ENCODE results near the gene TIMP1. TPM values are rescaled to one million over a fixed set of nuclear protein-coding genes. Genes with fewer than 3 reads are reported as not detected.

The TIMP1 gene
- total RNA-seq, 2 donors from 2014 or later: 63.5 to 74.8 TPM

DNA sequence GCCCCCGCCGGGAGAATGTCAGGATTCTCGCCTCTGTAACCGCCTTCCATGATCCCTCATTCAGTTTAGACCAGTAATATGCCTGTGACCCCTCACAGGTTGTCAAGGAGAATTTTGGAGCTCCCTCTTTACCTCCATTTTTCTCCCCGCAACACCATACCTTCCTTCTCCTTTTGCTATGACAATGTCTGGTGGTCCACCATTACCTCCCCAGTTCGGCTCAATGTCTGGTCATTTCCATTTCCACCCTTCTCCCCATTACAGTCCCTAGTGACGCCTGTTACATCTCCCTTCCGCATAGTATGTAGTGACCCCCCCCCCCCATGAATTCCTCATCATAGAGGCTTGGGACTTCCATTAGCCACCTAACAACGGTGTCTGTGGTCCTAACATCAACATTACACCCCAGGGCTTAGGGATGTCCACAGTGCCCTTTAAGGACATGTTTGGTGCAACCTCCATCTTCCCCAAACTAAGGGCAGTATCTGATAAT is 20.5 kb upstream of the TIMP1 start:
- WGBS, 2 experiments (ENCODE audit: insufficient coverage in 1 of 2, insufficient read length in 1 of 2): 11% methylated on average over 9 of the region's 9 CpGs; no CpG with 5 or more reads in 1 of the 2 experiments

DNA sequence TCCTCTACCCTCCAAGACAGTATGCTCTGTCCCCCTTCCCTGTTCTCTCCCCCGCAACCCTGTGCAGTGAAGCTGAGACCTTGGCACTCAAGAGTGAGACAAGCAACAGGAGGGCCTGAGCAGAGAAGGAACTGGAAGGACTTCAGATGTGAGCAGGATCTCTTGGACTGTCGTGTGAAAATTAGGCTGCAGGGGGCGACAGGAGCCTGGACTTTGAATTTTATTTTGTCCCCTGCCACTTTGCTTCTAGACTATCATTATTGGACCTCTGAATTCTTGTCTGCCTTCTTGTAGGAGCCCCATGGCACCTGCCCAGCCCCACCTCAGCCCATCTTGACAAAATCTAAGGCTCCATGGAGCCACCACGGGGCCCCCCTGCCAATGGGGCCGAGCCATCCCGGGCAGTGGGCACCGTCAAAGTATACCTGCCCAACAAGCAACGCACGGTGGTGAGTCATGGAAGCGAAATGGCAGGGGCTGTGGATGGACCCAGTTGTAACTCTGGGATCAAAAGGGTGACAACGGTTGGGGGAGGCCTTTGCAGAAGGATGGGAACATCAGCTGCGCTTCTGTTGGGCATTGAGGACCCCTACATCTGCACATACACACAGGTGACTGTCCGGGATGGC is 19.5 kb upstream of the TIMP1 start:
- Histone ChIP-seq H3K27me3 (ENCODE audit: control insufficient read depth, insufficient read depth, low read length, poor library complexity, severe bottlenecking) (no peaks in the 10 kb centered on the region), H3K27ac (ENCODE audit: low read depth, low read length) (no peak overlapping the region), H3K4me3 (ENCODE audit: low read length) (no peak overlapping the region), H3K9me3 (ENCODE audit: control insufficient read depth, low read length) (no peaks in the 10 kb centered on the region), H3K9ac (ENCODE audit: extremely low read depth, low read length, poor library complexity, severe bottlenecking) (no peak overlapping the region), H3K36me3 (ENCODE audit: control insufficient read depth, insufficient read depth, low read length) (peaks cover 33% of the 10 kb centered on the region), H3K4me1 (ENCODE audit: control insufficient read depth, insufficient read depth, low read length) (no peaks in the 10 kb centered on the region)
- H3K27me3 Mint-ChIP-seq (ENCODE audit: insufficient read depth): no peaks in the 10 kb centered on the region
- peak overlapping the region; percentile 79 for H3K4me3 Mint-ChIP-seq
- H3K36me3 Mint-ChIP-seq (ENCODE audit: low read depth): peaks cover 30% of the 10 kb centered on the region
- peaks cover 60% of the 10 kb centered on the region for H3K9me3 Mint-ChIP-seq
- WGBS, 2 experiments (ENCODE audit: insufficient coverage in 1 of 2, insufficient read length in 1 of 2): 60 to 91% methylated on average over 1 to 13 of the region's 13 CpGs
- H3K27ac Mint-ChIP-seq: peak overlapping the region; percentile 81
- no peaks in the 10 kb centered on the region for H3K4me1 Mint-ChIP-seq
- DNase-seq: peak; percentile 70
- TF ChIP-seq, protein P1, sequence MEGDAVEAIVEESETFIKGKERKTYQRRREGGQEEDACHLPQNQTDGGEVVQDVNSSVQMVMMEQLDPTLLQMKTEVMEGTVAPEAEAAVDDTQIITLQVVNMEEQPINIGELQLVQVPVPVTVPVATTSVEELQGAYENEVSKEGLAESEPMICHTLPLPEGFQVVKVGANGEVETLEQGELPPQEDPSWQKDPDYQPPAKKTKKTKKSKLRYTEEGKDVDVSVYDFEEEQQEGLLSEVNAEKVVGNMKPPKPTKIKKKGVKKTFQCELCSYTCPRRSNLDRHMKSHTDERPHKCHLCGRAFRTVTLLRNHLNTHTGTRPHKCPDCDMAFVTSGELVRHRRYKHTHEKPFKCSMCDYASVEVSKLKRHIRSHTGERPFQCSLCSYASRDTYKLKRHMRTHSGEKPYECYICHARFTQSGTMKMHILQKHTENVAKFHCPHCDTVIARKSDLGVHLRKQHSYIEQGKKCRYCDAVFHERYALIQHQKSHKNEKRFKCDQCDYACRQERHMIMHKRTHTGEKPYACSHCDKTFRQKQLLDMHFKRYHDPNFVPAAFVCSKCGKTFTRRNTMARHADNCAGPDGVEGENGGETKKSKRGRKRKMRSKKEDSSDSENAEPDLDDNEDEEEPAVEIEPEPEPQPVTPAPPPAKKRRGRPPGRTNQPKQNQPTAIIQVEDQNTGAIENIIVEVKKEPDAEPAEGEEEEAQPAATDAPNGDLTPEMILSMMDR (conservative IDR thresholded peaks at IDR 0.05): peak; percentile 67

More for the DNA sequence above, 20.5 kb upstream of the TIMP1 start:
- Histone ChIP-seq H3K4me1 (ENCODE audit: control insufficient read depth, insufficient read depth, low read length) (no peaks in the 10 kb centered on the region), H3K27me3 (ENCODE audit: control insufficient read depth, insufficient read depth, low read length, poor library complexity, severe bottlenecking) (no peaks in the 10 kb centered on the region), H3K9me3 (ENCODE audit: control insufficient read depth, low read length) (no peaks in the 10 kb centered on the region), H3K27ac (ENCODE audit: low read depth, low read length) (no peak overlapping the region), H3K4me3 (ENCODE audit: low read length) (peak overlapping the region; percentile 92), H3K9ac (ENCODE audit: extremely low read depth, low read length, poor library complexity, severe bottlenecking) (peak overlapping the region; percentile 68), H3K36me3 (ENCODE audit: control insufficient read depth, insufficient read depth, low read length) (peaks cover 26% of the 10 kb centered on the region)
- Mint-ChIP-seq H3K27me3 (ENCODE audit: insufficient read depth) (no peaks in the 10 kb centered on the region), H3K27ac (peak overlapping the region; percentile 90), H3K9me3 (peaks cover 55% of the 10 kb centered on the region), H3K4me3 (peak overlapping the region; percentile 79), H3K4me1 (peaks cover under 1% of the 10 kb centered on the region), H3K36me3 (ENCODE audit: low read depth) (peaks cover 22% of the 10 kb centered on the region)
- no peak for DNase-seq
- TF ChIP-seq, protein P1 (conservative IDR thresholded peaks at IDR 0.05): no peak

DNA sequence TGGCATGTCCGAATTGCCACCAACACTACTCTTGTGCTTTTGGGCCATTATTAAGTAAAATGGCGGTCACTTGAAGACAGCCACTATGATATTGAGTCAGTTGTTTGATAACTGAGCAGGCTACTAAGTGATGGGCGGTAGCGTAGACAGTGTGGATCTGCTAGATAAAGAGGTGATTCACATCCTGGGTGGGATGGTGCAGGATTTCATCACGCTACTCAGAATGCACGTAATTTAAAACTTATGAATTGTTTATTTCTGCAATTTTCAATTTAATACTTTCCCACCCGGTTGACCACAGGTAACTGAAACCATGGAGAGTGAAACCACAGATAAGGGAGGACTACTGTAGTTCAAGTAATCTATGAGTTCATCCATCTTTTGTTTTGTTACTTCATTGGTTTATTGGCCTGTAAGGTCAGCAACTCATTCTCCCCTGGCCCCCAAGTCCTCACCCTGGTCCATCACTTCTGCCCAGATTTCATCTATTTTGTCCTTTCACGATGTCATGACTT is 18.4 kb upstream of the TIMP1 start:
- Histone ChIP-seq H3K36me3 (ENCODE audit: control insufficient read depth, insufficient read depth, low read length) (peaks cover 43% of the 10 kb centered on the region), H3K4me1 (ENCODE audit: control insufficient read depth, insufficient read depth, low read length) (no peaks in the 10 kb centered on the region), H3K27me3 (ENCODE audit: control insufficient read depth, insufficient read depth, low read length, poor library complexity, severe bottlenecking) (no peaks in the 10 kb centered on the region), H3K27ac (ENCODE audit: low read depth, low read length) (no peak overlapping the region), H3K9ac (ENCODE audit: extremely low read depth, low read length, poor library complexity, severe bottlenecking) (no peak overlapping the region), H3K9me3 (ENCODE audit: control insufficient read depth, low read length) (no peaks in the 10 kb centered on the region), H3K4me3 (ENCODE audit: low read length) (no peak overlapping the region)
- no peak for DNase-seq
- 92 to 95% methylated on average over 5 to 6 of the region's 8 CpGs for WGBS, 2 experiments (ENCODE audit: insufficient coverage in 1 of 2, insufficient read length in 1 of 2)
- TF ChIP-seq, protein P1 (conservative IDR thresholded peaks at IDR 0.05): no peak
- Mint-ChIP-seq H3K27ac (no peak overlapping the region), H3K36me3 (ENCODE audit: low read depth) (peaks cover 38% of the 10 kb centered on the region), H3K4me3 (no peak overlapping the region), H3K4me1 (no peaks in the 10 kb centered on the region), H3K9me3 (peaks cover 66% of the 10 kb centered on the region), H3K27me3 (ENCODE audit: insufficient read depth) (no peaks in the 10 kb centered on the region)

All from endodermal cell (in vitro differentiated cells).